ENCODE measurements around the gene RPTOR.

DNA sequence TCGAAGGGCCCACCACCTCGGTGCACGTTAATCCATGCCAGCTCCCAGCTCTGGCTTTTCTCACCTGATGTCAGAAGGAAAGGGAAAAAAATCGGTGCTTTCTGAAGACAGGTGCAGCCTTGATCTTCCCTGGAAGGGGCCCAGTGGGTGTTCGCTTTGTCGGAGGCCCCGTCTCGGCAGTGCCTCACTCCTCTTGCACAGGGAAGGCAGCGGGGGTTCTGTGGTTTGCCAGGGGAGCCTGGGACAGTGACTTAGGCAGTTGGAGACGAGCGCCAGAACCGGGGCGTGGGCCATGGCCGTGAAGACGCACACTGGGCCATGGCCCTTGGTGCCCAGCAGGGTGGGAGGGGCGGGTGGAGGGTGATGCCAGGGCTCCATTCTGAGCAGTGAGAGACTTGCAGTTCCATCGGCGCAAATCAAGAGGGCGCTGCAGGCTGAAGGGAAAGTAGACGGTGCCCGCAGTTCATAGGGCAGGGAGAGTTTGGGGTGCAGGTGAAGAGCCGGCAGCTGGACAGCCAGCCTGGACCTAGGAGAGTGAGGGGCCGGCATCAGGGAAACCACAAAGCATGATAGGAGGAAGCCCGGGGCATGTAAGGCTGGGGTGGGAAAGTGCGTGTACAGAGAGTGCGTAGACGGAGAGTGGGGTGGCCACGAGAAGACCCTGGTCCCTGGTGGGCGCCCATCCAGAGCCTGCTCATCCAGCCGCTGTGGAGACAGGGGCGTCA is 345.7 kb downstream of the RPTOR start:
- TF ChIP-seq POLR2AphosphoS5 (IDR thresholded peaks at IDR 0.05) (no peak), CTCF (IDR thresholded peaks at IDR 0.05; ENCODE audit: poor library complexity, severe bottlenecking) (no peak), EP300 (conservative IDR thresholded peaks at IDR 0.05; ENCODE audit: poor library complexity, severe bottlenecking) (no peak), SMC3 (conservative IDR thresholded peaks at IDR 0.05; ENCODE audit: poor library complexity) (no peak), RAD21 (conservative IDR thresholded peaks at IDR 0.05) (no peak), MXI1 (conservative IDR thresholded peaks at IDR 0.05; ENCODE audit: poor library complexity, severe bottlenecking) (no peak)
